ENCODE measurements around the gene SEPTIN5.

Gene SEPTIN5

GRCh38 chr22:19767427-19768341 is 53.4 kb downstream of the SEPTIN5 start:
- Histone ChIP-seq H3K9me3 (no peaks in the 10 kb centered on the region), H3K4me1 (peaks cover 2% of the 10 kb centered on the region), H3K4me3 (no peak overlapping the region), H3K36me3 (replicated peaks) (peaks cover 38% of the 10 kb centered on the region), H3K27me3 (ENCODE audit: low read depth) (no peaks in the 10 kb centered on the region)
- in situ Hi-C loops (cut with MboI; ENCODE audit: low sequenced_read_pairs), result no loop called here
- no peak for DNase-seq (ENCODE audit: low spot score in 2 of 2)

GRCh38 chr22:19769393-19769715 is 55.1 kb downstream of the SEPTIN5 start:
- H3K4me3 ChIP-seq, result no peak overlapping the region
- H3K9me3 ChIP-seq, result no peaks in the 10 kb centered on the region
- H3K36me3 ChIP-seq (replicated peaks), result peaks cover 27% of the 10 kb centered on the region
- H3K4me1 ChIP-seq, result peaks cover 6% of the 10 kb centered on the region
- no peak for DNase-seq (ENCODE audit: low spot score in 2 of 2)
- H3K27me3 ChIP-seq (ENCODE audit: low read depth), result no peaks in the 10 kb centered on the region
- in situ Hi-C loops (cut with MboI; ENCODE audit: low sequenced_read_pairs), result no loop called here

- Histone ChIP-seq H3K27me3 (ENCODE audit: low read depth) (no peaks in the 10 kb centered on the region), H3K9me3 (no peaks in the 10 kb centered on the region), H3K4me1 (peaks cover 6% of the 10 kb centered on the region), H3K36me3 (replicated peaks) (peaks cover 15% of the 10 kb centered on the region), H3K4me3 (no peak overlapping the region)
- DNase-seq (ENCODE audit: low spot score in 2 of 2), result no peak
- in situ Hi-C loops (cut with MboI; ENCODE audit: low sequenced_read_pairs), result loop anchor here (10.0 kb wide), 1 partner anchor 64 kb away; no protein-coding TSS in a partner anchor
Observed at GRCh38 chr22:19770349-19771220, 56.3 kb downstream of the SEPTIN5 start.

- Histone ChIP-seq H3K4me3 (no peak overlapping the region), H3K4me1 (peaks cover 6% of the 10 kb centered on the region), H3K9me3 (no peaks in the 10 kb centered on the region), H3K36me3 (replicated peaks) (peaks cover 10% of the 10 kb centered on the region), H3K27me3 (ENCODE audit: low read depth) (no peaks in the 10 kb centered on the region)
- in situ Hi-C loops (cut with MboI; ENCODE audit: low sequenced_read_pairs), result loop anchor here (10.0 kb wide), 1 partner anchor 62 kb away; no protein-coding TSS in a partner anchor
- no peak for DNase-seq (ENCODE audit: low spot score in 2 of 2)
Observed at GRCh38 chr22:19772422-19772672, 58.0 kb downstream of the SEPTIN5 start.

Measured in HAP-1 (cell line).